NT2/D1 (cell line): Measurements from ENCODE around the gene AP2B1.

Experiments used
- DNase-seq: peaks from one replicate; pipeline ENCODE4 v3.0.0-alpha.2; 2011; ENCODE audit warnings: low read depth, low spot score
- H3K27me3 ChIP-seq: 2 replicates; pipeline ENCODE4 v1.6.0; 2011; ENCODE audit warnings: mild to moderate bottlenecking; ENCODE audit not compliant: insufficient read length, insufficient read depth
- H3K36me3 ChIP-seq: 2 replicates; pipeline ENCODE4 v1.6.1; 2011; ENCODE audit warnings: mild to moderate bottlenecking, low read length, mixed read lengths; ENCODE audit not compliant: insufficient read depth, insufficient read length
- H3K4me1 ChIP-seq: 2 replicates; pipeline ENCODE4 v1.5.1; 2011; ENCODE audit not compliant: insufficient read depth, insufficient read length
- H3K4me3 ChIP-seq: 2 replicates; pipeline ENCODE4 v1.5.1; 2011; ENCODE audit warnings: low read depth; ENCODE audit not compliant: insufficient read length
- H3K9ac ChIP-seq: 2 replicates; pipeline ENCODE4 v1.6.0; 2011; ENCODE audit warnings: low read depth; ENCODE audit not compliant: insufficient read length
- H3K9me3 ChIP-seq: 2 replicates; pipeline ENCODE4 v1.5.1; 2011; ENCODE audit warnings: mild to moderate bottlenecking, low read length; ENCODE audit not compliant: insufficient read depth
- SUZ12 ChIP-seq: IDR thresholded peaks from 2 replicates; pipeline ENCODE4 v1.6.1; 2011; ENCODE audit not compliant: insufficient read length, insufficient read depth; ENCODE audit errors: extremely low read depth
- YY1 ChIP-seq: IDR thresholded peaks from 2 replicates; pipeline ENCODE4 v1.6.1; 2011; ENCODE audit not compliant: insufficient read length, insufficient read depth
- ZNF274 ChIP-seq: IDR thresholded peaks from 2 replicates; pipeline ENCODE4 v1.6.1; 2011; ENCODE audit warnings: mild to moderate bottlenecking, low read depth, low read length

Gene AP2B1

GRCh38 chr17:35577830-35578196 lies 9.3 kb upstream of the AP2B1 start:
- peak overlapping the region; percentile 88 for H3K9ac ChIP-seq
- peak overlapping the region; percentile 92 for H3K4me3 ChIP-seq
- TF ChIP-seq SUZ12 (no peak), YY1 (no peak), ZNF274 (no peak)
- no peaks in the 10 kb centered on the region for H3K4me1 ChIP-seq
- H3K36me3 ChIP-seq = peaks cover 15% of the 10 kb centered on the region
- no peaks in the 10 kb centered on the region for H3K9me3 ChIP-seq
- no peak for DNase-seq
- no peaks in the 10 kb centered on the region for H3K27me3 ChIP-seq

GRCh38 chr17:35578197-35578928 lies 8.8 kb upstream of the AP2B1 start, which contains the start of gene PEX12:
PEX12 (minus strand) TSS chr17:35578571; CDS start chr17:35578021, 550 bp downstream.
- H3K9ac ChIP-seq = peak within 1 kb of the TSS; percentile 88
- no peaks in the 10 kb centered on the region for H3K9me3 ChIP-seq
- DNase-seq = peak; percentile 39
- no peak for TF ChIP-seq ZNF274
- TF ChIP-seq SUZ12 = no peak
- TF ChIP-seq YY1 = no peak
- H3K4me3 ChIP-seq = peak within 1 kb of the TSS; percentile 92
- peaks cover 15% of the 10 kb centered on the region for H3K36me3 ChIP-seq
- H3K4me1 ChIP-seq = no peaks in the 10 kb centered on the region
- no peaks in the 10 kb centered on the region for H3K27me3 ChIP-seq

- no peaks in the 10 kb centered on the region for H3K27me3 ChIP-seq
- DNase-seq = no peak
- no peaks in the 10 kb centered on the region for H3K4me1 ChIP-seq
- H3K9me3 ChIP-seq = no peaks in the 10 kb centered on the region
- H3K36me3 ChIP-seq = peaks cover 15% of the 10 kb centered on the region
- peak overlapping the region; percentile 88 for H3K9ac ChIP-seq
- peak overlapping the region; percentile 92 for H3K4me3 ChIP-seq
- no peak for TF ChIP-seq ZNF274
- no peak for TF ChIP-seq SUZ12
- TF ChIP-seq YY1 = no peak
These were observed 8.1 kb upstream of the AP2B1 start for GRCh38 chr17:35578929-35579432.

GRCh38 chr17:35584061-35584460 lies 3.1 kb upstream of the AP2B1 start:
- TF ChIP-seq YY1 (no peak), ZNF274 (no peak), SUZ12 (no peak)
- Histone ChIP-seq H3K9ac (no peak overlapping the region), H3K4me1 (no peaks in the 10 kb centered on the region), H3K9me3 (no peaks in the 10 kb centered on the region), H3K4me3 (no peak overlapping the region), H3K36me3 (no peaks in the 10 kb centered on the region), H3K27me3 (no peaks in the 10 kb centered on the region)
- no peak for DNase-seq

- Histone ChIP-seq H3K9me3 (no peaks in the 10 kb centered on the region), H3K9ac (peak overlapping the region; percentile 79), H3K27me3 (no peaks in the 10 kb centered on the region), H3K36me3 (peaks cover 4% of the 10 kb centered on the region), H3K4me3 (peak overlapping the region; percentile 92), H3K4me1 (no peaks in the 10 kb centered on the region)
- no peak for DNase-seq
- TF ChIP-seq SUZ12 (no peak), ZNF274 (no peak), YY1 (no peak)
These were observed 501 bp upstream of the AP2B1 start for GRCh38 chr17:35586569-35587073.

GRCh38 chr17:35588196-35588920 lies 1.2 kb downstream of the AP2B1 start:
- Histone ChIP-seq H3K4me3 (peak overlapping the region; percentile 92), H3K4me1 (no peaks in the 10 kb centered on the region), H3K36me3 (peaks cover 4% of the 10 kb centered on the region), H3K27me3 (no peaks in the 10 kb centered on the region), H3K9ac (peak overlapping the region; percentile 79), H3K9me3 (no peaks in the 10 kb centered on the region)
- TF ChIP-seq YY1 = no peak
- no peak for TF ChIP-seq SUZ12
- TF ChIP-seq ZNF274 = no peak
- DNase-seq = no peak

GRCh38 chr17:35596072-35596471 lies 8.9 kb downstream of the AP2B1 start:
- no peak overlapping the region for H3K4me3 ChIP-seq
- no peak for TF ChIP-seq YY1
- TF ChIP-seq SUZ12 = no peak
- no peak for TF ChIP-seq ZNF274
- H3K27me3 ChIP-seq = no peaks in the 10 kb centered on the region
- H3K4me1 ChIP-seq = no peaks in the 10 kb centered on the region
- peaks cover 76% of the 10 kb centered on the region for H3K36me3 ChIP-seq
- H3K9me3 ChIP-seq = no peaks in the 10 kb centered on the region
- no peak overlapping the region for H3K9ac ChIP-seq
- no peak for DNase-seq
